ENCODE measurements around the gene CAMKMT. TPM values are rescaled to one million over a fixed set of nuclear protein-coding genes. Genes with fewer than 3 reads are reported as not detected.

Gene CAMKMT
- total RNA-seq, 1 experiment from 2014 or later, result 4.6 TPM

GRCh38 chr2:44730593-44730992, 368.8 kb downstream of the CAMKMT start:
- no peak for DNase-seq (ENCODE audit: low read depth)

DNA sequence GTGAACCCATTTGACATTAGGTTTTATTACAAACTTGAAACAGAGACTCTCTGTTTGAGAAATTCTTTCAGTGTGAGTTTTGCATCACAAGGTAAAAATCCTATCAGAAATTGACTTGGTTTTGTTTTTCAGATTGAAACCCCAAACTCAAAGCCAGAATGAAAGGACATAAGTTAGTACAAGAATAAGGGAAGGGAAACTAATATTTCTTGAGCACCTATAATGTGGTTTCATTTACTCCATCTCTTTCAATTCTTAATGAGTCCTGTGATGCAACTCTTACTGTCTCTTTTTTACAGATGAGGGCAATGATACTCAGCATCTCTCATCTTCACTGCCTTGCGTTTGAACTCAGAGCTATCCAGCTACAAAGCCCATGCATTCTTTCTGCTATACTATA, 369.8 kb downstream of the CAMKMT start:
- DNase-seq (ENCODE audit: low read depth), result no peak

DNA sequence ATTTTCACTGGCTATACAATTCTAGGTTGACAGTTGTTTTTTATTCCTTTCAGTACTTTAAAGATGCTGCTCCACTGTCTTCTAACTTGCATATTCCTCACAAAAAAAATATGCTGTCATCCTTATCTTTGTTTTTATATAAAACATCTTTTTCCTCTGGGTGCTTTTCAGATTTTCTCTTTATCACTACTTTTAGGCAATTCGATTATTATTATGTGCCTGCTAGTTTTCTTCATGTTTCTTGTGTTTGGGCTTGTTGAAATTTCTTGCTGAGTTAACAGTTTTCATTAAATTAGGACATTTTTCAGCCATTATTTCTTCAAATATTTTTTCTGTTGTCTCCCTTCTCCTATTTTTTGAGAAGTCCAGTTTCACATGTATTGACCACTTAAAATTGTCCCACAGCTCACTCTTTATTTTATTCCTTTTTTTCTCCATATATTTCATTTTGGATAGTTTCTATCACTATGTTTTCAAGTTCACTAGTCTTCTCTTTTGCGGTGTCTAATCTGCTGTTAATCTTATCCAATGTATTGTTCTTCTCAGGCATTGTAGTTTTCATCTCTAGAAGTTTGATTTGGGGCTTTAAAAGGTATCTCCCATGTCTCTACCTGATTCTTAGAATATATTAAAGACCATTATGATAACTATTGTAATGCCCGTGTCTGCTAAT, 374.7 kb downstream of the CAMKMT start:
- DNase-seq (ENCODE audit: low read depth), result no peak

DNA sequence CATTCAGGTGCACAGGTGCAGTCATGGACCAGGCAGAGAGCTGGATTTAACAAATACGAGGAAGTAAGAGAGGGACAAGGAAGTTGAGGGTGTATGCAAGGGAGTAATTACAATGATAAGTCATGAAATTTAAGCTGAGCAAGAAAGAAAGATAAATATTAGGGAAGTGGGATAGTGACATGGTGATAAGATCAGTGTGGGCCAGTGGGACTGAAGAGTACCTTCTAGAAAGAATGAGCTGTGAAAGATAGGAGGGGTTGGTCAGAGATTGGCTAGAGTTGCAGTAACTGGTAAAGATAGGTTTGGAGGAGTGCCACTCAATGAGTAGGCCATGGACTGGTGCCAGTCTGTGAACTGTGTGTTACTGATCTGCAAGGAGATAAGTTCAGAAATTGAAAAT, 378.9 kb downstream of the CAMKMT start:
- peak; percentile 15 for DNase-seq (ENCODE audit: low read depth)

DNA sequence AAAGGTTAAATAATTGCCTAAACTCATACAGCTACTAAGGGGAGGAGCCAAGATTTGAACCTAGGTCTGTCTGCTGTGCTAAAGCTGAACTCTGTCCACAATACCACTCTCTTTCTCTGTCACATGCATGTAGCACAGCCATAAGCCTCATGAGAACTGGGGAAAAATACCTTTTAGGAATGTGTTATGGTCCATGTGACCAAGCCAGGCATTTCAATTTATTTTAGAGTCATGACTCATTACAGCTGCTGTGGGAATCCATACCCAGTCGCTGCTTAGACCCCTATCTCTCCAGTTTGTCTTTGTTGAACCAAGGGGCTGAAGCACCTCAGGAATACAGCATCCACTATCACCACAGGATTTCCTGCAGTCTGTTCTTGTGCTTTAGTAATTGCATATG, 379.8 kb downstream of the CAMKMT start:
- DNase-seq (ENCODE audit: low read depth), result peak; percentile 54

GRCh38 chr2:44742057-44742456, 380.3 kb downstream of the CAMKMT start:
- no peak for DNase-seq (ENCODE audit: low read depth)

GRCh38 chr2:44743473-44743872, 381.7 kb downstream of the CAMKMT start:
- DNase-seq (ENCODE audit: low read depth), result no peak

DNA sequence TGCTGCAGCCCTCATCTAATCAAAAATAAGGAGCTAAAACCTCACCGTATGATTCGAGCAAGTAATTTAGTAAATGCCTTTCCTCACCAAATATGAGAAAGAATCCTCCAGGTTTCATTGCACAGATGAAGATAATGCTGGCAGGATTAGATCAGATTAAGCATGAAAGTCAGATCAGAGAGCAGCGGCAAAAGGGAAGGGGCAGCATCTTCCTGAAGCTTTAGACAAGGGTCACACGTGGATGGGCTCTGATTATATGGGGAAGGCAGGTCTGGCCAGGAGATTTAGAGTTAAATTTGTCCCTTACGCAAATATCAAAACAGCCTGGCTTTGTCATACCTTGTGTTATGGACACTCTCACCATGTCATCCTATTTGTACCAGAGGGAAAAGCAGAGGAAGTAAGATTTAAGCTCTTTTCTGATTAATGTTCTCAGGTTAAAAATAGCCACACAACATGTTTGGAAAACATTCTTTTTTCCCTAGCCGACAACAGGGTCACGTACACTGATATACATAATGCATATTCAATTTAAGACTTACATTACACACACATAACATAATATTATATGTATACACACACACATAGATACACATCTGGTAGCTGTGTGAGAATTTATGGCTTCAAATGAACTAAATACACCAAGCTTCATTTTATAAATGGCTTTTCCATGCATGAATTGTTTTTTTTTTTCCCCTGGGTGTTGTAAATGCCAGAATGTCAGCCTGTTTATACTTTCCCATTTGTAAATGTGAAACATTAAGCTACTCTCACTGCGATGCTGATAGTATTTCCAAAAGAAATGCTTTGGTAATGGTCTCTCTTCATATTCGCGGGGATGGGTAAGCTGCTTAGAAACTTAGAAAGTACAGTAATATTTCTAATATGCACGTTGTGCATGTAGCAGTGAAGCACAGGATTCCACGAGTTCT, 383.5 kb downstream of the CAMKMT start:
- no peak for DNase-seq (ENCODE audit: low read depth)

- DNase-seq (ENCODE audit: low read depth), result no peak
These were observed 384.4 kb downstream of the CAMKMT start for GRCh38 chr2:44745922-44746766.

DNA sequence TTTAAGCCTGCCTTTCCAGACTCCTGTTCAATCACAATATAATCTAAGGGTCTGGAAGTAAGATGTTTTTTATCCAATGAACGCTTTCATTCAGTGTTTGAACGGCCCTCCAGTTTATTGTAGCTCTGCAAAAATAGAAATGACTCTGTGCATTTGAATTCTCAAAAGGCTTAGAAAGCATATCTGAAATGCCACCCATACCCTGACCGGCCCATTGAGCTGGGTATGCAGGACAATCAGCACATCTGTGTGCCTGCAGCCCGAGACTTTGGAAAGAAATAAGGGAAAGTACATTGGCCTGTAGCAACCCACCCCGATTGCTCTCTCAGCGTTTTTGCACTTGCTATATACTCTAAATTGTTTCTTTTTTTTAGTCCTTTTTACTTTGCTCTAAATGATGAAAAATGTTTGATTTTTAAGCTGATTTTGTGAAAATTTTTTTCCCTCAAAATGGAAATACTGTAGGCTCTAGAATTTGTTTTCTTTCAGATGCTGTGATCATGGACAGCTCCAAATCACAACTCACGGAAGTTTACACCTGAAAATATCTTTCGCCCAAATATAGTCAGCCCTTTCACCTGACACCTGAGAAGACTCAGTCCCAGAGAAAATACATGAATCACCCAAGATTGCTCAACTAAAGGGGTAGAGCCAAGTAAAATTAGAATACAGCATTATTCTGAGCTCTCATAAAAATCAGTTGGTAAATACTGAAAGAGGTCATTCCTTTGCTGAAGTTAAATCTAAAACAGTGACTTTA, 385.3 kb downstream of the CAMKMT start:
- no peak for DNase-seq (ENCODE audit: low read depth)

DNA sequence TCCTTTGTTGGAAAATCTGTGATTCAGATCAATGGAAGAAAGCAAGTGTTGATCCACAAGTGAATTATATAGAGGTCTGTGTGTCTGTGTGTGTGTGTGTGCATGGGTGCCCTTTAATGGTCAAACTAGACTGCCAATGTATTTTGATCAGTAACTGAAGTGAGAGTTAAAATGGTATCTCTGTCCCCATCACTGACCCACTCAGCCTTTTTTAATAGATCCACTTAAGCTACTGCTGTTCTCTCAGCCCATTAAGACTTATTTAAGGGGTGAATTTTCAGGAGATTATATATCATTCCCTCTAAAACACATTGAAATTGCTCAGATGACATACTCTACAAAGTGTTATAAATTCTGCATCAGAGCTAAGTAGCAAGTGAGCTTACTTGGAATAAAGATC, 386.0 kb downstream of the CAMKMT start:
- no peak for DNase-seq (ENCODE audit: low read depth)

DNA sequence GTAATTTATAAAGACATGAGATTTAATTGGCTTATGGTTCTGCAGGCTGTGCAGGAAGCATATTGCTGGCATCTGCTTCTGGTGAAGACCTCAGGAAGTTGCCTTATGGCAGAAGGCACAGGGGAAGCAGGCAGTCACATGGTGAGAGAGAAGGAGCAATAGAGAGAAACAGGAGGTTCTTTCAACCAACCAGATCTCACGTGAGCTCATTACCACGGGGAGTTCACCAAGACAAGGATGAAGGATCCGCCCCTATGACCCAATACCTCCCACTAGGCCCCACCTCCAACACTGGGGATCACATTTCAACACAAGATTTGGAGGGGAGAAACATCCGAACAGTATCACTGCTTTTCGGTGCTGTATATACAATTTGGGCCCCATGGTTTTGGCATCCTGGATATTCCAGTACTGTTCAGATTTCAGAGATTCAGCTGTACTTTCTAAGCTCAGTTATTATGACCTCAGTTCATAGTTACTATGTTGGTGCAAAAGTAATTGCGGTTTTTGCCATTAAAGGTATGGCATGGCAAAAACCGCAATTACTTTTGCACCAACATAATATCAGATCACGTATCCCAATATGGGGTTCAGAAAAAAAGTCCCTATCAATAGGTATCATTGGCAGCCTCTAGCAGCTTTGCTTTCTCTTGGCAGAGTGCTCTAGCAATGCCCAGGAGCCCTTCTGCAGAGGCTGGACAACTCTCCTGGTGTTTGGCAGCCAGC, 390.2 kb downstream of the CAMKMT start:
- DNase-seq (ENCODE audit: low read depth), result no peak

DNA sequence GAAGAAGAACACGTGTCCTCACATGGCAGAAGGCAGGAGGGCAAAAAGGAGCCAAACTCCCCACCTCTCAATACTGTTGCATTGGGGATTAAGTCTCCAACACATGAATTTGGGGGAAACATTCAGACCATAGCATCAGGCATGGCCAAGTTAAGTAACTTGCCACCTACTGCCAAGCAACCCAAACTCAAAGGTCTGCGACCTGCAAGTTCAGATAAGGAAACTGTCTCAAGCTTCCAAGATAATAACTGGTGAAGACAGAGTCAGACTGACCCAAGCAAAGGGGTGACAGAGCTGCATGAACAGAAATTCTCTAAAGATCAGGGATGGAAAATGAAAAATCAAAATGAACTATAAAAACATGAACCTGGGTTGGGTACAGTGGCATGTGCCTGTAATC, 391.0 kb downstream of the CAMKMT start:
- DNase-seq (ENCODE audit: low read depth), result no peak

DNA sequence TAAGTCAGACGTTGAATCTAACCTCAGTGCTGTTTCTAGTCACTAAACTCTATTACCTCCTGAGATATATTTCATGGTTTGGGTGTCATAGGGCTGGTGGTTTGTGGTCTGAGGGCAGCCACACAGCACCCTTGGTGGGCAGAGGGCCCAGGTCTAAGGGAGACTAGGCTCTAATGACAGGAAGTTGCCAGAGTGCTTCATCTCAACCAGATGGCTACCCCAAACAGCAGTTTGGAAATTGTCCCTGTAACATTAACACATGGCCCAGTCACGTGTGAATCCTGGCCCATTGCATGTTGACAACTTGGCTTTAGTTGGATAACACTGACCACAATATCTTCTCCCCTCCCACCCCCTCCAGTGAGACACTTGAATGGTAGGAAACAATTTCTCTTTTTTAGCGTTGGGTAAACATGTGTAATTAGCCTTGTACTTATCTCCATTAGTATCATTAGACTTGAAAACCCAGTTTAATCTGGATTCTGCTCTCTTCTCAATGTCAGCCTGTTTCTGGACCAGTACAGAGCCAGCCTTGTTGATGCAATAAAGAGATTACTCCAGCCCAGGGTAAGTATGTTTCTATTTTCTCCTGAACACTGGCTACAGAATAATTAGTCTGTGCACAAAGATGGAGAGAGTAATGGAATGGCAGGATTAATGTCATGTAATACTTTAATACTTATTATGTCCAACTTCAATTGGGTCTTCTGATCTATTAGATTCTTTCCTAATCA, 392.0 kb downstream of the CAMKMT start:
- DNase-seq (ENCODE audit: low read depth), result peak; percentile 64

DNA sequence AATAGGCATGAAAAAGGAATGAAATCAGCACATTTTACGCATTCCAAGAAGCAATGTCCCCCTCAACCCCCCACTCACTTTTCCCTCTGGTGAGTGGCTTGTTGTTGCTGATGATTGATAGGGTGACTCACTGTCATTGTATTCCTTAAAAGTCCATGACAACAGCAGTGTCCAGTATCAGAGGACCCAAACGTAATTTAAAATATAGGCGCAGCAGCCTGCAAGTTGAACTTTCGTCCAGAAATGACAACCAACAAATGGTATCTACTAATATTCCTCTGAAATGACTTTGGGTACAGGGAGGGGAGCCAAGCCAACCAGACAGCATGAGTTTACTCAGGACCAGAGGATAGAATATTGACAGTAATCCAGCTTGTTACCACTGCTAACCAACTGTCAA, 396.8 kb downstream of the CAMKMT start:
- DNase-seq (ENCODE audit: low read depth), result no peak

- no peak for DNase-seq (ENCODE audit: low read depth)
These were observed 398.1 kb downstream of the CAMKMT start for GRCh38 chr2:44759823-44760222.

- no peak for DNase-seq (ENCODE audit: low read depth)
These were observed 401.6 kb downstream of the CAMKMT start for GRCh38 chr2:44763275-44763782.

GRCh38 chr2:44766220-44766619, 404.5 kb downstream of the CAMKMT start:
- no peak for DNase-seq (ENCODE audit: low read depth)

DNA sequence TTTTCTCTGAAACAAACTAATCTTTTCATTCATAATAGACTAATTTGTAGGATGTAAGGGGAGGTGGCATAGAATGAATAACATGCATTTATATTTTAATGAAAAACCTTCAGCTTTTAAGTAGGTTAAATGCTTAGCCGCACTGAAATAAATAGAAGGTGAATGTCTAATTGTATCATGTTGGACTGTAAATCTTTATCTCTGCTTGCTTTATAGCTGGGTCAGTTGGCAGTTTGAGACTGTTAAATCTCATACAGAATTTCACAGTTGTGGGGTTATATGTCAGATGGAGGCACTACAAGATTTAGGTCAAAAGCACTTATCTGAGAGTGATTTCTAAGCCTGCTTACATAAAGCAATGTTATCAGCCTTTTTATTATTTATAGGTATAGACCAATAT, 405.0 kb downstream of the CAMKMT start:
- no peak for DNase-seq (ENCODE audit: low read depth)

All from HT1080 (cell line).